HG03342 (cell line): ENCODE results near the gene GABBR2.

Experiments used
- ATAC-seq: cut with Tn5 transposase; IDR thresholded peaks from one replicate; pipeline ENCODE4 v1.9.1; 2021; ENCODE audit warnings: mild to moderate bottlenecking, moderate library complexity; ENCODE audit not compliant: unreplicated experiment

GABBR2 gene

GRCh38 chr9:98635374-98635773 is 73.4 kb downstream of the GABBR2 start:
- ATAC-seq, result no peak

DNA sequence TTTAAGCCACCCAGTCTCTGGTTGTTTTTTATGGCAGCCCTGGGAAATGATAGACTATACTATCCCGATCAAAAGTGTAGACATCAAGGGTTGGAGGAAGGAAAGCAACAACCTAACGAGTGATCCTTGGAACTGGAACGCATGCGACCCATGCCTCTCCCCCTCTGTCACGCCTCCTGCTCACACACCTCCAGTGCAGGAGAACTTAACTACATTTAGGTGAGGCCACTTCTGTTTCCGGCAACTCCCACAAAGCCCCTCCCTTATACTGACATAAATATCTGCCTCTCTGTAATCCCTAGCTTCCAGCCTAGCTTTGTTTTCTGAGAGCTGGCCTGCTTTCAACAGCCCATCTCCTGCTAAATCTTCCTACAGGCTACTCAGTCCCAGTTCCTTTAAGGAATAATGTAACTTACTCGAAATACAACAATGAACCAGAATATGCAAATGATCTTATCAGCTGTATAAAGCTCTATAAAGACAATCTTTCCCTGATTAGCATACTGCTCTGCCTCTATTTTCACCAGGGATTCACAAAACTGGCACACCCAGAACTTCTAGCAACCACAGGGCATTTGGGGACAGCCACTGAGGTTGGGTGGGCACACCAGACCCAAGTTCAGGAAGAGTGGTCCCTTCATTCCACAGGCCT is 73.9 kb downstream of the GABBR2 start:
- no peak for ATAC-seq

GRCh38 chr9:98632839-98633238 is 75.9 kb downstream of the GABBR2 start:
- no peak for ATAC-seq

GRCh38 chr9:98627296-98627695 is 81.4 kb downstream of the GABBR2 start:
- no peak for ATAC-seq

DNA sequence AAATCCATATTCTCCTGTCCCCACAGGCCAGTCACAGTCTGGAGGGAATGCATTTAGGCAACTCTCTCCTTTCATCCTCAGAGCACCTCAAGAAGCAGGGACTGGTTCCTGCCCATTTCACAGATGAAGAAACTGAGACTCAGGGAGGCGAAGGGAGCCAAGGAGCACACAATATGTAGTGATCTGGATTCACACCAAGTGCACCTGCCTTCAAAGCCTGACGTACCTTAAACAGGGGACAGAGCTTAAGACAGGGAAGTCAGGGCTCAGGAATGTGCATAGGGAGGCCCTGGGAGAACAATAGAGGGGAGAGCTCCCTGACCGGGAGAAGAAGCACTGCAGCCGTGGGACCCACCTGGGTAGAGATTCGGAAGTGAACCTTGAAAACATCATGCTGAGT is 83.0 kb downstream of the GABBR2 start:
- ATAC-seq, result no peak

GRCh38 chr9:98619788-98620187 is 88.9 kb downstream of the GABBR2 start:
- no peak for ATAC-seq

- no peak for ATAC-seq
These were observed 93.1 kb downstream of the GABBR2 start for GRCh38 chr9:98615633-98616032.

- no peak for ATAC-seq
These were observed 93.8 kb downstream of the GABBR2 start for GRCh38 chr9:98614941-98615340.

GRCh38 chr9:98612061-98612752 is 96.5 kb downstream of the GABBR2 start:
- ATAC-seq, result no peak

DNA sequence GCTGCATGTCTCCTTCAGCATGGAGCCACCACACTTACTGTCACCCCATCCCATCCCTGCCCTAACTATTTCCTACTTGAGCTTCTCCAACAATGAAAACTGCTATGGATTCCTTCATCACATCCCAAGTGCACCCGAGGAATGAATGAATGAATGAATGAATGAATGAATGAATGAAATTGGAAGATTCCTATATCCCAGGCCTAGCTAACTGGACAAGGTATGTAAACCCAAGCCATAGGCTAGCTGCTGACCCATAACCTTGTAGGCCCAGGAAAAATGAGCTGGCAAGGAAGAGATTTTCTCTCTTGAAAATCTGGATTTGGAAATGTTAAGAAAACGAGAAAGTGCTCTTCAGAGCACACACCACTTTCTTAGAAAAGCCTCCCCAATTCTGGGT is 97.4 kb downstream of the GABBR2 start:
- ATAC-seq, result no peak

- no peak for ATAC-seq
These were observed 98.0 kb downstream of the GABBR2 start for GRCh38 chr9:98610711-98611110.

DNA sequence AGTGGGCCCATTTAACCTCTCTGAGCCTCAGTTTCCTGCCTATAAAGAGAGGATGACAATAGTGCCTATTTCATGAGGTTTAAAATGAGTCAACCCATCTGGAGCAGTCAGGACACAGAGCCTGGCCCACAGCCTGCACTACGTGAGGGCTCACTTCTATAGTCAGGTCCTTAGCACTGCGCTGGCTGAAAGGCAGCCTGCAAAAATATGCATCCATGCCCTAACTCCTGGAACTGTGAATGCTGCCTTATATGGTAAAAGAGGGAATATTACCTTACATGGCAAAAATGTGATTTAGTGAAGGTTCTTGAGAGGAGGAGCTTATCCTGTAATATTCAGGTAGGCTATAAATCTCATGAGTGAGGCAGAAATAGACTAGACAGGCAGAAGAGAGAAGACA is 98.5 kb downstream of the GABBR2 start:
- no peak for ATAC-seq

GRCh38 chr9:98609646-98610045 is 99.1 kb downstream of the GABBR2 start:
- ATAC-seq, result no peak

DNA sequence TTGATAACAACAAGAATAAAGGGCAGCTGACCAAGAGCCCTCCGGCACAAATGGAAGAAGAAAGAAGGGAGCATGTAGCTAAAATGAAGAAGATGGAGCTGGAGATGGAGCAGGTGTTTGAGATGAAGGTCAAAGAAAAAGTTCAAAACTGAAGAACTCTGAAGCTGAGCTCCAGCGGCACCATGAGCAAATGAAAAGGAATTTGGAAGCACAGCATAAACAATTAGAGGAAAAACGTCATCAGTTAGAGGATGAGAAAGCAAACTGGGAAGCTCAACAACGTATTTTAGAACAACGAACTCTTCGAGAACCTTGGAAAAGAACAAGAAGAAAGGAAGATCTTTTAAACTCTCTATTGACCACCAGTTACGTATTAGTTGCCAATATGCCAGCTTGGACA is 100.9 kb downstream of the GABBR2 start:
- no peak for ATAC-seq

DNA sequence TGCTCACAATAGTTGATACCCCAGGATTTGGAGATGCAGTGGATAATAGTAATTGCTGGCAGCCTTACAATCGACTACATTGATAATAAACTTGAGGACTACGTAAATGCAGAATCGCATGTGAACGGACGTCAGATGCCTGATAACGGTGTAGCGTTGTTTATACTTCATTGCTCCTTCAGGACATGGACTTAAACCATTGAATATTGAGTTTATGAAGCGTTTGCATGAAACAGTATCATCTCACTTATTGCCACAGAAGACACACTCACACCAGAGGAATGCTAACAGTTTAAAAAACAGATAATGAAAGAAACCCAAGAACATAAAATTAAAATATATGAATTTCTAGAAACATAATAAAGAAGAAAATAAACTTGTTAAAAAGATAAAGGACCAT is 101.6 kb downstream of the GABBR2 start:
- no peak for ATAC-seq

- no peak for ATAC-seq
These were observed 102.0 kb downstream of the GABBR2 start for GRCh38 chr9:98606730-98607129.

DNA sequence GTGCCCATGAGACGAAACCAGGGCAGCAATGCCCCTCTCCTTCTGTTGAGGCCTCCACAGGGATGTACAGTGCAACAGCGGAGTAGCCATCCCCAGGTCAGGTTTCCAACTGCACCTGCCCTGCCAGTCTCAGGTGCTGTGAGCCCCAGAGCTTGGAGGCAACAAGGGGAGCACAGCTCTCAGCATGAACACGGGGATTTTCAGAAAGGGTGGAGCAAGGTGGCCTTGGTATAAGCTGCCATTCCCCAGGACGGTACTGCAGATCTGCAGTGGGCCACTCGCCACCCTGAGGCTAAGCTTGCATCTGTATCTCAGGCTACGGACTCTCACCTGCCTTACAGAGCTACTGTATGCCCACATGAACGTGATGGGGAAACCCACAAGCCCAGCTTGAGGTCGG is 103.6 kb downstream of the GABBR2 start:
- no peak for ATAC-seq

- ATAC-seq, result no peak
These were observed 104.8 kb downstream of the GABBR2 start for GRCh38 chr9:98603821-98604383.

- no peak for ATAC-seq
These were observed 105.8 kb downstream of the GABBR2 start for GRCh38 chr9:98602839-98603500.

- no peak for ATAC-seq
These were observed 108.1 kb downstream of the GABBR2 start for GRCh38 chr9:98600631-98601030.

GRCh38 chr9:98599566-98600216 is 109.0 kb downstream of the GABBR2 start:
- ATAC-seq, result no peak
